SK-N-SH (cell line): Measurements from ENCODE around the gene CALHM5. TPM values are rescaled to one million over a fixed set of nuclear protein-coding genes. Genes with fewer than 3 reads are reported as not detected.

ENCODE experiments used
- CTCF ChIA-PET: fragments of 300-600, 350-600 bp; formaldehyde crosslinking; extraction: SDS; loops from one replicate; lab custom pipeline; 2021; lab: Yijun Ruan, JAX
- POLR2A ChIA-PET: fragments of 350-600 bp; sonication (Branson Sonifier 250); formaldehyde crosslinking; extraction: SDS; loops from one replicate; lab custom pipeline; 2020; ENCODE audit warnings: antibody characterized with exemption, inconsistent platforms; lab: Yijun Ruan, JAX
- DNase-seq: peaks from one replicate; pipeline ENCODE4 v3.0.0; 2012
- H2AFZ ChIP-seq: fragments of 200-600 bp; sonication (generic); 2 replicates; pipeline ENCODE4 v1.8.1; 2016; ENCODE audit warnings: antibody characterized with exemption, mild to moderate bottlenecking, low read depth
- H3F3A ChIP-seq: fragments of 200-600 bp; sonication (generic); replicated peaks from 2 replicates; pipeline ENCODE3; 2016; ENCODE audit warnings: antibody characterized with exemption, mild to moderate bottlenecking; ENCODE audit not compliant: insufficient read depth
- H3K27ac ChIP-seq, 2 experiments: fragments of 200-500 bp in 1 of 2; fragments of 200-600 bp in 1 of 2; sonication (Bioruptor generic) in 1 of 2; sonication (generic), shearing (Covaris generic) in 1 of 2; 2 replicates each; pipeline versions ENCODE4 v1.5.1 to v1.6.1; 2014 to 2016; ENCODE audit warnings: low read depth in 2 of 2, inconsistent platforms in 1 of 2, low read length in 1 of 2, mild to moderate bottlenecking in 1 of 2, mixed read lengths in 1 of 2
- H3K27me3 ChIP-seq: fragments of 200-600 bp; sonication (generic), shearing (Covaris generic); 2 replicates; pipeline ENCODE4 v1.6.1; 2016; ENCODE audit warnings: mixed run types; ENCODE audit not compliant: insufficient read depth
- H3K36me3 ChIP-seq, 2 experiments: fragments of 200-500 bp in 1 of 2; fragments of 200-600 bp in 1 of 2; sonication (Bioruptor generic) in 1 of 2; sonication (generic) in 1 of 2; replicated peaks in 1 of 2; 2 replicates each; pipeline versions ENCODE3 to v1.5.1; 2014 to 2016; ENCODE audit warnings: low read length in 1 of 2, mild to moderate bottlenecking in 1 of 2; ENCODE audit not compliant: insufficient read depth in 2 of 2, control insufficient read depth in 1 of 2
- H3K4me1 ChIP-seq, 2 experiments: fragments of 200-500 bp in 1 of 2; fragments of 200-600 bp in 1 of 2; sonication (Bioruptor generic) in 1 of 2; sonication (generic), shearing (Covaris generic) in 1 of 2; 2 replicates each; pipeline versions ENCODE4 v1.5.1 to v1.6.1; 2014 to 2016; ENCODE audit warnings: low read depth in 1 of 2, low read length in 1 of 2, mixed run types in 1 of 2; ENCODE audit not compliant: insufficient read depth in 2 of 2, control insufficient read depth in 1 of 2
- H3K4me2 ChIP-seq: fragments of 200-600 bp; sonication (generic), shearing (Covaris generic); 2 replicates; pipeline ENCODE4 v1.6.1; 2017; ENCODE audit warnings: mixed run types
- H3K4me3 ChIP-seq, 2 experiments: fragments of 200-500 bp in 1 of 2; fragments of 200-600 bp in 1 of 2; sonication (Bioruptor generic) in 1 of 2; sonication (generic), shearing (Covaris generic) in 1 of 2; 2 replicates each; pipeline versions ENCODE4 v1.5.1 to v1.8.1; 2014 to 2016; ENCODE audit warnings: low read depth in 2 of 2, inconsistent platforms in 1 of 2, low read length in 1 of 2, mild to moderate bottlenecking in 1 of 2, mixed read lengths in 1 of 2, moderate library complexity in 1 of 2
- H3K79me2 ChIP-seq: fragments of 200-600 bp; sonication (generic); 2 replicates; pipeline ENCODE4 v1.8.1; 2017; ENCODE audit warnings: mild to moderate bottlenecking; ENCODE audit not compliant: insufficient read depth
- H3K9ac ChIP-seq: fragments of 200-600 bp; sonication (generic); 2 replicates; pipeline ENCODE4 v1.6.1; 2017; ENCODE audit warnings: mixed run types
- H3K9me2 ChIP-seq: fragments of 200-600 bp; sonication (generic); 2 replicates; pipeline ENCODE4 v1.6.1; 2017; ENCODE audit warnings: mixed run types
- H3K9me3 ChIP-seq: fragments of 200-600 bp; sonication (generic); 2 replicates; pipeline ENCODE4 v1.6.1; 2017; ENCODE audit warnings: mixed run types, mild to moderate bottlenecking, moderate library complexity
- H4K20me1 ChIP-seq: fragments of 200-600 bp; sonication (generic); 2 replicates; pipeline ENCODE4 v1.6.1; 2017; ENCODE audit warnings: mild to moderate bottlenecking, mixed run types; ENCODE audit not compliant: insufficient read depth
- CHD2 ChIP-seq: fragments of 150-350 bp; IDR thresholded peaks from 2 replicates; pipeline ENCODE4 v1.6.1; 2018; ENCODE audit warnings: low read length; ENCODE audit not compliant: partially characterized antibody
- ELF1 ChIP-seq: IDR thresholded peaks from 2 replicates; pipeline ENCODE4 v1.4.0; 2012
- GABPA ChIP-seq: IDR thresholded peaks from 2 replicates; pipeline ENCODE4 v1.4.0; 2012; ENCODE audit warnings: low read depth, mild to moderate bottlenecking
- GATA2 ChIP-seq: sonication (generic); formaldehyde crosslinking; IDR thresholded peaks from 2 replicates; pipeline ENCODE4 v1.5.0; 2020; ENCODE audit warnings: mild to moderate bottlenecking, missing genetic modification reagents
- MAX ChIP-seq: IDR thresholded peaks from 2 replicates; pipeline ENCODE4 v1.4.0; 2012; ENCODE audit warnings: low read depth
- MEF2A ChIP-seq: IDR thresholded peaks from 2 replicates; pipeline ENCODE4 v1.4.0; 2012; ENCODE audit warnings: low read depth, borderline replicate concordance
- MXI1 ChIP-seq: IDR thresholded peaks from 2 replicates; pipeline ENCODE4 v1.6.1; 2012; ENCODE audit warnings: mild to moderate bottlenecking, low read depth, low read length, improper control_type of control experiment
- REST ChIP-seq: IDR thresholded peaks from 2 replicates; pipeline ENCODE4 v1.6.1; 2012; ENCODE audit warnings: mild to moderate bottlenecking, low read depth, low read length, moderate library complexity
- SIN3A ChIP-seq: IDR thresholded peaks from 2 replicates; pipeline ENCODE4 v1.6.1; 2012; ENCODE audit warnings: low read depth, mild to moderate bottlenecking, low read length, moderate library complexity, borderline replicate concordance
- TAF1 ChIP-seq: IDR thresholded peaks from 2 replicates; pipeline ENCODE4 v1.6.1; 2012; ENCODE audit warnings: low read depth, mild to moderate bottlenecking, low read length, moderate library complexity, borderline replicate concordance
- TEAD4 ChIP-seq: IDR thresholded peaks from 2 replicates; pipeline ENCODE4 v1.4.0; 2012; ENCODE audit warnings: mild to moderate bottlenecking, borderline replicate concordance; ENCODE audit not compliant: insufficient read depth
- USF2 ChIP-seq: fragments of 150-350 bp; IDR thresholded peaks from 2 replicates; pipeline ENCODE4 v1.6.1; 2017; ENCODE audit warnings: antibody characterized with exemption, low read length, low read depth, borderline replicate concordance
- YY1 ChIP-seq: IDR thresholded peaks from 2 replicates; pipeline ENCODE4 v1.4.0; 2012; ENCODE audit warnings: low read depth, mild to moderate bottlenecking
- WGBS: methylation state at CpG from one replicate; pipeline ENCODE4 v1.1.6; 2017; ENCODE audit warnings: low lambda C conversion rate; 5-methylcytosine and 5-hydroxymethylcytosine counted together
- polyA plus RNA-seq, 3 experiments: library from polyadenylated mRNA; depleted of rRNA; stranded (reverse); fragments of >200 nt; gene quantifications; 2 replicates each; pipeline ENCODE4 v1.2.3, GENCODE V29; 2012

Gene CALHM5
- polyA plus RNA-seq, 1 of the 3 experiments (the other 2 are of a cell fraction) = 0.38 TPM

GRCh38 chr6:116529466-116530290 is 18.2 kb downstream of the CALHM5 start:
- no peaks in the 10 kb centered on the region for H3K9me3 ChIP-seq
- no peaks in the 10 kb centered on the region for H3F3A ChIP-seq
- CTCF ChIA-PET = interaction anchor here (1.0 to 1.8 kb wide), 6 partner anchors 12 to 312 kb away, joined by 3 to 19 read pairs (median 4); no protein-coding TSS in a partner anchor
- H3K4me3 ChIP-seq = no peak overlapping the region
- no peaks in the 10 kb centered on the region for H3K27me3 ChIP-seq
- H2AFZ ChIP-seq = no peak overlapping the region
- TF ChIP-seq TEAD4 = no peak
- no peak for TF ChIP-seq ELF1
- no peak for TF ChIP-seq USF2
- TF ChIP-seq GATA2 (CRISPR knock-in tag) = no peak
- no peak for TF ChIP-seq CHD2
- no peak for TF ChIP-seq TAF1
- no peak for TF ChIP-seq SIN3A
- TF ChIP-seq GABPA = no peak
- no peak for TF ChIP-seq MAX
- TF ChIP-seq REST = no peak
- TF ChIP-seq YY1 = no peak
- no peak for TF ChIP-seq MEF2A
- no peak for TF ChIP-seq MXI1
- POLR2A ChIA-PET = no interaction called here
- no peak for DNase-seq
- no peak overlapping the region for H3K9ac ChIP-seq
- WGBS = 98% methylated on average over 2 of the region's 3 CpGs
- no peaks in the 10 kb centered on the region for H4K20me1 ChIP-seq
- H3K4me1 ChIP-seq = peaks cover 0 to 13% of the 10 kb centered on the region in 2 experiments; a peak in 2 of 4 replicates
- H3K79me2 ChIP-seq = no peaks in the 10 kb centered on the region
- no peak overlapping the region for H3K27ac ChIP-seq
- H3K9me2 ChIP-seq = no peaks in the 10 kb centered on the region
- no peak overlapping the region; the same call in 1 of the 2 replicates for H3K4me2 ChIP-seq
- H3K36me3 ChIP-seq = no peaks in the 10 kb centered on the region
